ENCODE data around the gene TTC9B. TPM values are rescaled to one million over a fixed set of nuclear protein-coding genes. Genes with fewer than 3 reads are reported as not detected.
A peak's percentile ranks its signal among the peaks of the same experiment; 100 is the strongest.

Gene TTC9B
- polyA plus RNA-seq, 2 of the 4 experiments (the other 2 are of a cell fraction), result not detected

- ChIA-PET CTCF (interaction anchor here (0.6 to 1.4 kb wide), 7 partner anchors 12 to 140 kb away, joined by 3 to 4 read pairs (median 3); no protein-coding TSS in a partner anchor), POLR2A (no interaction called here)
- Histone ChIP-seq H3K9me3 (no peaks in the 10 kb centered on the region), H3K4me2 (no peak overlapping the region), H3K4me1 (no peaks in the 10 kb centered on the region), H3K27ac (no peak overlapping the region), H3K4me3 (no peak overlapping the region)
- 92% methylated on average over 12 of the region's 12 CpGs for WGBS (ENCODE audit: missing lambda C conversion rate)
- DNase-seq (ENCODE audit: low read depth in 1 of 2, low spot score in 1 of 2) (no peak), ATAC-seq (no peak), FAIRE-seq (peak; percentile 32)
- TF ChIP-seq MAZ (IDR thresholded peaks at IDR 0.05; ENCODE audit: borderline replicate concordance, low read depth, low read length) (no peak), TFCP2L1 (CRISPR knock-in tag; IDR thresholded peaks at IDR 0.05) (no peak), KDM1A (IDR thresholded peaks at IDR 0.05; ENCODE audit: low read depth) (no peak), SMC3 (IDR thresholded peaks at IDR 0.05) (no peak), CEBPB (IDR thresholded peaks at IDR 0.05) (no peak), CBX8 (IDR thresholded peaks at IDR 0.05) (no peak), TP53 (CRISPR knock-in tag; IDR thresholded peaks at IDR 0.05) (no peak), CHD2 (IDR thresholded peaks at IDR 0.05; ENCODE audit: low read length, partially characterized antibody) (no peak), CHD4 (IDR thresholded peaks at IDR 0.05; ENCODE audit: borderline replicate concordance) (no peak), HOXA7 (CRISPR knock-in tag; IDR thresholded peaks at IDR 0.05) (no peak), RCOR1 (IDR thresholded peaks at IDR 0.05; ENCODE audit: low read depth, low read length) (no peak), NPAS2 (CRISPR knock-in tag; IDR thresholded peaks at IDR 0.05; ENCODE audit: borderline replicate concordance) (no peak), ZNF302 (CRISPR knock-in tag; IDR thresholded peaks at IDR 0.05) (no peak), KDM5A (IDR thresholded peaks at IDR 0.05) (no peak), HOXB13 (CRISPR knock-in tag; IDR thresholded peaks at IDR 0.05; ENCODE audit: low read depth) (no peak), POLR2AphosphoS2 (conservative IDR thresholded peaks at IDR 0.05; ENCODE audit: low read length) (no peak), PBX3 (IDR thresholded peaks at IDR 0.05) (no peak), ATOH8 (CRISPR knock-in tag; IDR thresholded peaks at IDR 0.05; ENCODE audit: low read depth) (no peak)
These were observed 23.1 kb upstream of the TTC9B start for GRCh38 chr19:40241125-40241808.

GRCh38 chr19:40240332-40240731, 22.1 kb upstream of the TTC9B start:
- Histone ChIP-seq H3K9me3 (no peaks in the 10 kb centered on the region), H3K4me2 (no peak overlapping the region), H3K4me3 (no peak overlapping the region), H3K27ac (no peak overlapping the region), H3K4me1 (no peaks in the 10 kb centered on the region)
- ATAC-seq (no peak), DNase-seq (ENCODE audit: low read depth in 1 of 2, low spot score in 1 of 2) (no peak), FAIRE-seq (no peak)
- no peak for TF ChIP-seq NPAS2 (CRISPR knock-in tag; IDR thresholded peaks at IDR 0.05; ENCODE audit: borderline replicate concordance)
- TF ChIP-seq POLR2AphosphoS2 (conservative IDR thresholded peaks at IDR 0.05; ENCODE audit: low read length), result no peak
- no peak for TF ChIP-seq TP53 (CRISPR knock-in tag; IDR thresholded peaks at IDR 0.05)
- TF ChIP-seq HOXB5 (CRISPR knock-in tag; IDR thresholded peaks at IDR 0.05), result no peak
- POLR2A ChIA-PET, result no interaction called here
- 87% methylated on average over 6 of the region's 6 CpGs for WGBS (ENCODE audit: missing lambda C conversion rate)
- CTCF ChIA-PET, result interaction anchor here (1.0 to 1.4 kb wide), 6 partner anchors 13 to 141 kb away, joined by 3 to 4 read pairs (median 3); no protein-coding TSS in a partner anchor

- no peak overlapping the region for H3K4me3 ChIP-seq
- H3K27ac ChIP-seq, result no peak overlapping the region
- ChIA-PET POLR2A (no interaction called here), CTCF (interaction anchor here (1.0 to 5.4 kb wide), 4 partner anchors 13 to 141 kb away, joined by 3 to 36 read pairs (median 4); partner anchors contain the start of gene CCNP)
- no peak overlapping the region for H3K4me2 ChIP-seq
- DNase-seq (ENCODE audit: low read depth in 1 of 2, low spot score in 1 of 2) (no peak), ATAC-seq (no peak), FAIRE-seq (peak; percentile 39)
- no peaks in the 10 kb centered on the region for H3K9me3 ChIP-seq
- 90% methylated on average over 12 of the region's 12 CpGs for WGBS (ENCODE audit: missing lambda C conversion rate)
- no peaks in the 10 kb centered on the region for H3K4me1 ChIP-seq
- TF ChIP-seq KDM1A (IDR thresholded peaks at IDR 0.05; ENCODE audit: low read depth) (no peak), USF2 (IDR thresholded peaks at IDR 0.05) (no peak), ATOH8 (CRISPR knock-in tag; IDR thresholded peaks at IDR 0.05; ENCODE audit: low read depth) (no peak), TP53 (CRISPR knock-in tag; IDR thresholded peaks at IDR 0.05) (no peak), RNF2 (IDR thresholded peaks at IDR 0.05; ENCODE audit: borderline replicate concordance, low read depth) (no peak), HEYL (CRISPR knock-in tag; IDR thresholded peaks at IDR 0.05) (no peak)
These were observed 21.4 kb upstream of the TTC9B start for GRCh38 chr19:40239415-40240226.

Measured in A549 (cell line).